Measurements from ENCODE around the gene SLC30A1.
"Not testable (repeated sequence)": the region's sequence is repeated elsewhere in the genome, so short reads cannot be mapped to it uniquely, and the experiment has no call there.

Gene SLC30A1

DNA sequence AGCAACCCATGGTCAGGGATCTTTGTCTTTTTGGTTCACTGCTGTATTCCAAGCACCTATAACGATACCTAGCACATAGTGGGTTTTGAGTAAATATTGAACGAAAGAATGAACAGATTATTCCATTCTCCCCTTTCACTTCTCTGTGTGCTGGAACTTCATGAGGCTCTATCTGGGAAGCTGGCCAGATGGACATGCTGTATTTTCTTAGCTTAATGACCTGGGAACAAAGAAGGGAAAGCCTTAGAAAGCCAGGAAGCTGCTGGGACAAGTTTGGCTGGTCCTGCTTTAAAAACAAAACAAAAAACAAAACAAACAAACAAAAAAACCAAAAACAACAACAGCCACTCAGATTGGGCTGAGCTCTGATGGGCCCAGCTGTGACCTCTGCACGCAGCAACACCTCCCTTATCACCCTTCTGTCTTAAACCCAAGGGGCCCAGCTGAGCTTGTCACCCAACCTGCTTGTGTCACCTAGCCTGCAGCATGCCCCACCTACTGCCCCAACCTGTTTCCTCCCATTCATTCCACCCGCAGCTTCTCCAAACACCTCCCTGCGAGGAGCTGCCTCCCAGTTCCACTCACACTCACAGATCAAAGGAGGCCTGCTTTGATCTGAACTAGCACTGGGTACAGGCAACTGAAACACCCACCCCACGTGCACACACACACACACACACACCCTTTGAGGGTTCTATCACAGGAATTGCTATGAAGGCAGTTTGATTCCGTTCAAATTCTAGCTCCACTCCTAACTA, 37.1 kb downstream of the SLC30A1 start:
- no peak for DNase-seq

- no peak for DNase-seq
Observed at GRCh38 chr1:211541278-211541677, 37.7 kb downstream of the SLC30A1 start.

DNA sequence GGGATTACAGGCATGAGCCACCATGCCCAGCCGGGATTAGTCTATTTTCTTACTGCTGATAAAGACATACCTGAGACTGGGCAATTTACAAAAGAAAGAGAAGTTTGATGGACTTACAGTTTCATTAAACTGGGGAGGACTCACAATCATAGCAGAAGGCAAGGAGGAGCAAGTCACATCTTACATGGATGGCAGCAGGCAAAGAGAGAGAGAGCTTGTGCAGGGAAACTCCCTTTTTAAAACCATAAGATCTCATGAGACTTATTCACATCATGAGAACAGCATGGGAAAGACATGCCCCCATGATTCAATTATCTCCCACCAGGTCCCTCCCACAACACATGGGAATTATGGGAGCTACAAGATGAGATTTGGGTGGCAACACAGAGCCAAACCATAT, 38.1 kb downstream of the SLC30A1 start:
- not testable (repeated sequence) for DNase-seq

- no peak for DNase-seq
Observed at GRCh38 chr1:211538287-211538686, 40.7 kb downstream of the SLC30A1 start.

DNA sequence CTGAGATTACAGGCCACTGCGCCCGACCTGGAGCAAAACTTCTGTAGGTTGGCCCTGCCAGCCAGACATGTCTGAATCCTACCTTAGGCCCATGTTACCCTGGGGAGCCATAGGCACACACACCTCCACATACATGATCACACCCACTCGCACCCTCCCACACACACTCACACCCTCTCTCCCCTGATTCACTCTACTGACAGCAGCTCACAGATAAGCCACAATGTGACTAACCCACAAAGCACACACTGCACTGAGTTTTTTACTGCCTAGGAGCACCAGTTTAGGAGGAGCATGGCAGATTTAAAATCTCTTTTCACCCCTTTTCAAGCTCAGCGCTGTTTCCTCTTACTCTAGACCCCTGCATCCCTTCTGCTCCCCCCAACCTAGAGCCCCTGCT, 41.7 kb downstream of the SLC30A1 start:
- DNase-seq = no peak

DNA sequence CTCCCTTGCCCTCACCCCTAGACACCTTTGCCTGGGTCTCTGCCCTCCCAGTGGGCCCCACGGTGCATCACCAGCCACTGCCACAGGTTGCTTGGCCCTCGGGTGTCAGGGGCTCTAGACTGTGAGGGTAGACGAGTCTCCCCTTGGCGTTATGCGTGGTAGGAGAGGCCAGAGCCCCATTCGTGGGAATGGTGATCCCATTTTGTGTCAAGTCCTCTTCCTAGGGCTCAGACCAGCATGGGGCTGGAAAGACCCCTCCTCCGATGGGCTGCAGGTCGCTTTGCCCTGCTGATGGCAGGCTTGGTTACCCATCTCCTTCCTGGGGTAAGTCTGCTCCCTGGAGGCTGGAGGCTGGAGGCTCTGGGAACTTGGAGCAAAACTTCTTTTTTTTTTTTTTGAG, 42.4 kb downstream of the SLC30A1 start:
- DNase-seq = no peak

DNA sequence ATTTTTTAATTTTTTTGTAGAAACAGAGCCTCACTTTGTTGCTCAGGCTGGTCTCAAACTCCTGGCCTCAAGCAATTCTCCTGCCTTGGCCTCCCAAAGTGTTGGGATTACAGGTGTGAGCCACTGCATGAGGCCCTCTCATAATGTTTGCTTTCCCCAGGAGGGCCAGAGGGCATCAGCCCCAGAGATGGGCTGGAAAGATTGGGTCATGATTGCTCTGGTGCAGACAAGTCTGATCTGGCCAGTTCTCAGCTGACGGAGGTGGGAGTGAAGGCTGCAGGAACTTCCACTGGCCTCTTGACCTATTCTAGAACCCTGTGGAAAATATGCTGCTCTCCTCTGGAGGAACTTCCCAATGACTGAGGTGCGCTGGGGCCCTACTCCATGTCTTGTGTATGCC, 43.6 kb downstream of the SLC30A1 start:
- DNase-seq = no peak

GRCh38 chr1:211534545-211535291, 44.2 kb downstream of the SLC30A1 start:
- DNase-seq = no peak

GRCh38 chr1:211532088-211532444, 46.9 kb downstream of the SLC30A1 start:
- no peak for DNase-seq

DNA sequence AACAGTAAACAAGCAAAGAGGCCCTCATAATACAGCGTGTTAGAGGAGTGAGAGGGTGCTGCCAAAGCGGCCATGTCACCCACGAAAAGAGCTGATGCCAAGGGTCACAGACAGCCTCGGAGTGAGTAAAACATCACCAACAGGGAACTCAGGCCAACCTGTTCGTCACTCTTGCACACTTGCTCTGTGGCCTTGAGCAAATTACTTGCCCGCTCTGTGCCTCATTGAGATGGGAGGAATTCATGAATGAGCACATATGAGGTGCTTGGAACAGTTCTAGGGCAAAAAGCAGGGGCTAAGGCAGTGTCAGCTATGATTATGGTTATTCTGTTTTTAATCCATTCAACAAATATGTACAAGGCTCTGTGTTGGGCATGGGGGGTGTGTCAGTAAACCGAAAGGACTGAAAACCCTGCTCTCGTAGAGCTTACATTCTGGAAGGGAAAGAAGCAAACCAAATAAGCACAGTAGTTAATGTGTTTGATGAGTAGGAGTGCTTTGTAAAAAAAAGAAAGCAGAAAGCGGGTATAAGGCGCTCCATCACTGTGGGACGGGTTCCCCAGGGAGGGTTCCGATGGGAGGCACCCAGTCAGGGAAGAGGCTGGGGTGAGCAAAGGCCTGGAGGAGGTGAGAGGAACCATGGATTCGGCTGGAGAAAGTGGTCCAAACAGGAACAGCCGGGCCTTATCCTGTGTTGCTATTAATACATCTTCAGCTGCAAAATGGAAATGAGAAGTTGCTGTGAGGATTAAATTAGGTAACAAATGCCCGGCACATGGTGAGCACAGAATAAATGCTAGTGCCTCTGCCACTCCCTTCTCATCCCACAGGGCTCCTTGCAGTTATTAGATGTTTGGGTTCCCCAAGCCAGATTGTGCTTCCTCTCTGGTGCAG, 47.5 kb downstream of the SLC30A1 start:
- DNase-seq = no peak

DNA sequence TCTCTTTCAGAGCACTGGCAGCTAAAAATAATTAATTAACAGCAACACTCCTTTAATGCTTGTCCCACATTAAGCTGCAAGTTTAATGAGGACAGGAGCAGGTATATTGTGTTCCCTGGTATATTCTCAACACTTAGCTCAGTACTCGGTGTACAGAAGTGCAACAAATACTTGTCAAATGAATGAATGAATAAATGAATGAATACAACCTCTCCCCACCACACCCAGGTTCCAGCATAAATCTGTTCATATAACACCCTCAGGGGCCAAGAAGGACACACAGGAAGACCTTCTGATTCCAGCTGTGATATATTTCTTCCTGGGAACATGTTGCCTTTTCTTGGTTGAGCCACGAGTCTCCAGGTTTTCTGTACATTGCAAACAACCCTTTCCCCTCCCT, 48.9 kb downstream of the SLC30A1 start:
- no peak for DNase-seq

GRCh38 chr1:211529453-211529852, 49.5 kb downstream of the SLC30A1 start:
- no peak for DNase-seq

- DNase-seq = no peak
Observed at GRCh38 chr1:211529011-211529410, 50.0 kb downstream of the SLC30A1 start.

GRCh38 chr1:211527888-211528287, 51.1 kb downstream of the SLC30A1 start:
- DNase-seq = no peak

DNA sequence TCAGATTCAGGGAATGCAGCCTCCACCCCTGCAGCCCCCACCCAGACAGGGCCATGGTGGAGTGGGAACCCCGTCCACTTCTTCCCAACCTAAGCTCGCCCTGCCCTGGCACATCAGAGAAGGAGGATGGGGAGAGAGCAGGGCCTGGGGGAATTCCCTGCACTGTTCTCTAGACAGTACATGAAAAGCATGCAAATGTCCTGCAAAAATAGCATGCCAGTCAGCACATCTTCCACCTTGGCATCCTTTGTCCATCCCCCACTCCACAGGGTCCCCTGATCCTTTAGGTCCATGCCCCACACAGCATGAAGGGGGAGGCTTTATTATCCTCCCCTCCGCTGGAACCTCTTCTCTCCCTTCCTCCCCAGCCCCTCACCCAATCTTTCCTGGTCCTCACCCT, 52.0 kb downstream of the SLC30A1 start:
- DNase-seq = no peak

- no peak for DNase-seq
Observed at GRCh38 chr1:211526101-211526500, 52.9 kb downstream of the SLC30A1 start.

DNA sequence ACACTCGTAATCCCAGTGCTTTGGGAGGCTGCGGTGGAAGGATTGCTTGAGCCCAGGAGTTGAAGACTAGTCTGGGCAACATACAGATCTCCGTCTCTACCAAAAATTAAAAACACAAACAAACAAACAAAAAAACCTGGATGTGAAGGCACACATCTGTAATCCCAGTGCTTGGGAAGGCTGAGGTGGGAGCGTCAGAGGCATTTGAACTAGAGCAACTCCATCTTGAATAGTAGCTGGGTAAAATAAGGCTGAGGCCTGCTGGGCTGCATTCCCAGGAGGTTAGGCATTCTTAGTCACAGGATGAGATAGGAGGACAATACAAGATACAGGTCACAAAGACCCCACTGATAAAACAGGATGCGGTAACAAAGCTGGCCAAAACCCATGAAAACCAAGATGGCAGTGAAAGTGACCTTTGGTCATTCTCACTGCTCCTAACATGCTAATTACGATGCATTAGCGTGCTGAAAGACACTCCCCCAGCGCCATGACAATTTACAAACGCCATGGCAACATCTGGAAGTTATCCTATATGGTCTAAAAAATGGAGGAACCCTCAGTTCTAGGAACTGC, 53.8 kb downstream of the SLC30A1 start:
- DNase-seq = no peak

- no peak for DNase-seq
Observed at GRCh38 chr1:211524521-211524920, 54.4 kb downstream of the SLC30A1 start.

DNA sequence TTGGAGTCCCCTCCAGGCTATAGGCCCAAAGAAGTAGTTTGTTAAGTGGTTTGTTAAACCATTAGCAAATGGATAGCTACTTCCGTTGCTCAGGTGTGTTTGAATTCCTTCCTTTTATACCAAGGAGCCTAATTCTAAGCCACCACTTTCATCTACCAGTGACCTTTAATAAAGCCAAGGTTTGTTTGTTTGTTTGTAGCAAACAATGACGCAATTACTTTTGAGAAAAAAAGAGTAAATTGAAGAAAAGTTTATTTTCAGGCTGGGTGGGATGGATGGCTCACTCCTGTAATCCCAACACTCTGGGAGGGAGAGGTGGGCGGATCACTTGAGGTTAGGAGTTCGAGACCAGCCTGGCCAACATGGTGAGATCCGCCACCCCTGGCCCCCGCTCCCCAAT, 56.2 kb downstream of the SLC30A1 start:
- DNase-seq = no peak
